HepG2 (cell line): ENCODE measurements around the gene SLC25A17. TPM values are rescaled to one million over a fixed set of nuclear protein-coding genes. Genes with fewer than 3 reads are reported as not detected.

Source experiments
- ATAC-seq: fragments of 200-7000 bp; cut with Tn5 transposase; 3 replicates; pipeline ENCODE4 v1.9.1; 2020; ENCODE audit warnings: mild to moderate bottlenecking, moderate library complexity
- BruUV-seq: library from RNA; stranded (reverse); fragments of 400-500 nt; replicated peaks from 2 replicates; lab custom pipeline; 2021; lab: Mats Ljungman, UMichigan
- CTCF ChIA-PET: fragments of 300-600 bp; formaldehyde crosslinking; extraction: SDS; loops from one replicate; lab custom pipeline; 2021; ENCODE audit warnings: low total read pairs, inconsistent platforms, low intra/inter-chr PET ratio; lab: Yijun Ruan, JAX
- POLR2A ChIA-PET: fragments of 350-600 bp; sonication (Branson Sonifier 250); formaldehyde crosslinking; loops from one replicate; lab custom pipeline; 2020; ENCODE audit warnings: antibody characterized with exemption, inconsistent platforms; lab: Yijun Ruan, JAX
- DNase-seq: peaks from one replicate; pipeline ENCODE4 v3.0.0-alpha.2; 2015; ENCODE audit warnings: low spot score
- FAIRE-seq: peaks from 3 replicates; lab custom pipeline; 2011; peaks lifted over from hg19 to GRCh38; lab: Jason Lieb, UNC
- H2AFZ ChIP-seq: one replicate; pipeline ENCODE4 v1.6.1; 2011; ENCODE audit warnings: low read length, inconsistent platforms
- H3K27ac ChIP-seq: fragments of 300-600 bp; 3 replicates; pipeline ENCODE4 v1.8.0; 2011; ENCODE audit warnings: mixed run types, mild to moderate bottlenecking, mixed read lengths, low read length, inconsistent platforms; ENCODE audit not compliant: insufficient read depth; ENCODE audit errors: extremely low read length
- H3K27me3 ChIP-seq, 2 experiments: fragments of 200-600 bp in 1 of 2; 2 replicates in 1 of 2; 3 replicates in 1 of 2; pipeline versions ENCODE4 v1.6.0 to v1.8.0; 2011; ENCODE audit warnings: low read length in 2 of 2, mild to moderate bottlenecking in 2 of 2, moderate library complexity in 2 of 2, inconsistent platforms in 1 of 2; ENCODE audit not compliant: insufficient read depth in 2 of 2, control insufficient read depth in 1 of 2
- H3K36me3 ChIP-seq, 2 experiments: fragments of 200-600 bp in 1 of 2; replicated peaks in 1 of 2; 2 replicates in 1 of 2; 3 replicates in 1 of 2; pipeline versions ENCODE4 v1.5.1 to v1.8.0; 2011; ENCODE audit warnings: low read length in 2 of 2, inconsistent platforms in 1 of 2; ENCODE audit not compliant: insufficient read depth in 2 of 2, control insufficient read depth in 1 of 2
- H3K4me1 ChIP-seq: 2 replicates; pipeline ENCODE4 v1.5.1; 2012; ENCODE audit warnings: low read length, inconsistent platforms; ENCODE audit not compliant: insufficient read depth
- H3K4me2 ChIP-seq: 2 replicates; pipeline ENCODE4 v1.6.0; 2011; ENCODE audit warnings: low read depth, low read length, inconsistent platforms
- H3K4me3 ChIP-seq, 3 experiments: fragments of 200-600 bp in 1 of 3; sonication (generic), shearing (Covaris generic) in 1 of 3; replicated peaks in 1 of 3; 2 replicates each; pipeline ENCODE4 v1.5.1; 2011 to 2016; ENCODE audit warnings: low read length in 3 of 3, inconsistent platforms in 2 of 3, low read depth in 2 of 3, mild to moderate bottlenecking in 2 of 3, control low read depth in 1 of 3, mixed read lengths in 1 of 3; ENCODE audit not compliant: insufficient read depth in 1 of 3
- H3K79me2 ChIP-seq: one replicate; pipeline ENCODE4 v1.6.1; 2011; ENCODE audit warnings: low read length, inconsistent platforms; ENCODE audit not compliant: insufficient read depth
- H3K9ac ChIP-seq: 2 replicates; pipeline ENCODE4 v1.6.0; 2011; ENCODE audit warnings: mild to moderate bottlenecking, low read depth, low read length, inconsistent platforms; ENCODE audit not compliant: insufficient read depth
- H3K9me3 ChIP-seq: 2 replicates; pipeline ENCODE4 v1.5.1; 2012; ENCODE audit warnings: mild to moderate bottlenecking, low read length
- H4K20me1 ChIP-seq: 2 replicates; pipeline ENCODE4 v1.6.0; 2011; ENCODE audit warnings: inconsistent platforms, mild to moderate bottlenecking, low read length, moderate library complexity; ENCODE audit not compliant: insufficient read depth
- HNRNPUL1 ChIP-seq: fragments of 200-400 bp; formaldehyde crosslinking; IDR thresholded peaks from 2 replicates; pipeline ENCODE4 v1.6.1; 2017; ENCODE audit warnings: low read depth, mild to moderate bottlenecking, low read length, moderate library complexity
- IRX3 ChIP-seq: sonication (generic); formaldehyde crosslinking; IDR thresholded peaks from 2 replicates; pipeline ENCODE4 v1.8.1; 2023; ENCODE audit warnings: mild to moderate bottlenecking, low read depth, missing genetic modification reagents, borderline replicate concordance
- JDP2 ChIP-seq: sonication (generic); formaldehyde crosslinking; IDR thresholded peaks from 2 replicates; pipeline ENCODE4 v1.8.1; 2022; ENCODE audit warnings: missing genetic modification reagents, borderline replicate concordance
- MEF2D ChIP-seq: sonication (generic); formaldehyde crosslinking; IDR thresholded peaks from 2 replicates; pipeline ENCODE4 v1.5.1; 2020; ENCODE audit warnings: mild to moderate bottlenecking, missing genetic modification reagents
- NONO ChIP-seq, 2 experiments: fragments of 450-650 bp in 1 of 2; sonication (generic) in 1 of 2; formaldehyde crosslinking in 1 of 2; IDR thresholded peaks in 1 of 2; conservative IDR thresholded peaks in 1 of 2; 2 replicates each; pipeline versions ENCODE4 v1.6.1 to v1.8.0; 2017 to 2022; ENCODE audit warnings: mild to moderate bottlenecking in 1 of 2, missing genetic modification reagents in 1 of 2, moderate library complexity in 1 of 2
- RORA ChIP-seq: sonication (generic); formaldehyde crosslinking; IDR thresholded peaks from 2 replicates; pipeline ENCODE4 v1.5.0; 2020; ENCODE audit warnings: mild to moderate bottlenecking, missing genetic modification reagents, moderate library complexity
- SMAD1 ChIP-seq: sonication (generic); formaldehyde crosslinking; IDR thresholded peaks from 2 replicates; pipeline ENCODE4 v1.4.0; 2020; ENCODE audit warnings: missing genetic modification reagents, low read depth, mild to moderate bottlenecking, borderline replicate concordance
- YY1 ChIP-seq: IDR thresholded peaks from 2 replicates; pipeline ENCODE4 v1.6.1; 2011; ENCODE audit warnings: low read length, low read depth, moderate library complexity, mild to moderate bottlenecking; ENCODE audit not compliant: insufficient read depth, insufficient replicate concordance
- ZBTB26 ChIP-seq: IDR thresholded peaks from 2 replicates; pipeline ENCODE4 v1.6.1; 2016; ENCODE audit warnings: missing compliant biosample characterization, missing genetic modification reagents, borderline replicate concordance
- ZFP36 ChIP-seq: fragments of 150-350 bp; IDR thresholded peaks from 2 replicates; pipeline ENCODE4 v1.6.1; 2018; ENCODE audit warnings: borderline replicate concordance, low read length, low read depth; ENCODE audit not compliant: partially characterized antibody
- ZNF20 ChIP-seq: sonication (generic); formaldehyde crosslinking; IDR thresholded peaks from 2 replicates; pipeline ENCODE4 v1.4.0; 2020; ENCODE audit warnings: mild to moderate bottlenecking, moderate library complexity, missing genetic modification reagents
- ZNF331 ChIP-seq: sonication (generic); formaldehyde crosslinking; IDR thresholded peaks from 2 replicates; pipeline ENCODE4 v1.4.0; 2020; ENCODE audit warnings: missing genetic modification reagents
- ZNF841 ChIP-seq: sonication (generic); formaldehyde crosslinking; IDR thresholded peaks from 2 replicates; pipeline ENCODE4 v1.8.1; 2023; ENCODE audit warnings: missing genetic modification reagents, borderline replicate concordance
- WGBS: methylation state at CpG from one replicate; pipeline ENCODE4 v1.1.6; 2017; ENCODE audit warnings: low lambda C conversion rate; 5-methylcytosine and 5-hydroxymethylcytosine counted together
- in situ Hi-C: cut with HindIII; loops from 2 replicates; pipeline ENCODE4 v1.10.0; 2017; ENCODE audit warnings: low pct_unique_long_range_greater_than_20kb; ENCODE audit not compliant: extremely low pct_ligation_motif_present
- intact Hi-C: fragments of 100-400 bp; cut with micrococcal nuclease; formaldehyde crosslinking; loops from one replicate; pipeline ENCODE4 v1.10.0; 2022; ENCODE audit not compliant: unreplicated experiment
- polyA plus RNA-seq, 8 experiments: library from polyadenylated mRNA; depleted of rRNA in 3 of 8; stranded (reverse) in 7 of 8; unstranded in 1 of 8; fragments of >200 nt; fragmentation: Illumina TruSeq in 4 of 8; extraction: Trizol in 4 of 8; gene quantifications; 2 replicates each; pipeline versions ENCODE4 v1.2.1 to v1.2.3, GENCODE V29; 2011 to 2016; ENCODE audit warnings: low read depth in 4 of 8, missing spikeins in 1 of 8, mixed read lengths in 1 of 8; ENCODE audit not compliant: insufficient read depth in 1 of 8
- total RNA-seq, 5 experiments: library from RNA; depleted of rRNA; stranded (reverse); fragments of >200 nt; fragmentation: Illumina TruSeq; extraction: Trizol; gene quantifications; 2 replicates each; pipeline ENCODE4 v1.2.3, GENCODE V29; 2016; ENCODE audit warnings: low read depth in 1 of 5
- TF ChIP-seq, protein P1 (sequence below): sonication (generic); formaldehyde crosslinking; IDR thresholded peaks from 2 replicates; pipeline ENCODE4 v1.4.0; 2020; ENCODE audit warnings: mild to moderate bottlenecking, missing genetic modification reagents

Gene SLC25A17
- total and polyA plus RNA-seq, 2 of the 13 experiments (the other 11 are each of a cell fraction or from before 2014, with no cell fraction given) = 15.7 to 27.9 TPM

DNA sequence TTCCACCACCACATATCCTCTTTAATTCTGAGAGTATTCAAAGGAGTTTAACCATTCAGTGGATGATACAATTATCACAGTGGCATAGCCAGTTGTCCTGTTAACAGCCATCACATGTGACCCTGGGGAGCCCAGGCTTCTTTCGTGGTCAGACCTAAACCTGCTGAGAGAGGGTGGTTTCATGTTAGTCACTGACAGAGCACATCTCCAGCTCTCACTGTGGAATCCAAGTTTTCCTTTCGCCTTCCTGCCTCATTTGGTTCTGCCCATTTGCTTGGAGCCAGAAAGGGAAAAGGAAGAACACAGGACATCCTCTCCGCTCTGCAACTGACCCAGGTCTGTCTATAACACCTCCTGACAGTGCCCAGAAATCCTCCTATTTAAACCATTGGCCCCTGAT lies 79.4 kb downstream of the SLC25A17 start:
- H2AFZ ChIP-seq = no peak overlapping the region
- no peak overlapping the region for H3K4me3 ChIP-seq
- ChIA-PET CTCF (no interaction called here), POLR2A (no interaction called here)
- intact Hi-C loops = no loop called here
- H3K4me2 ChIP-seq = no peak overlapping the region
- in situ Hi-C loops = no loop called here
- H3K36me3 ChIP-seq = no peaks in the 10 kb centered on the region
- no peaks in the 10 kb centered on the region for H4K20me1 ChIP-seq
- WGBS = 75% methylated on average over 3 of the region's 3 CpGs
- ATAC-seq = no peak
- no peak overlapping the region for H3K27ac ChIP-seq
- TF ChIP-seq MEF2D (CRISPR knock-in tag) (no peak), YY1 (no peak), ZNF841 (no peak), SMAD1 (CRISPR knock-in tag) (no peak), IRX3 (CRISPR knock-in tag) (no peak), ZBTB26 (CRISPR knock-in tag) (no peak), HNRNPUL1 (no peak), ZFP36 (no peak), RORA (CRISPR knock-in tag) (no peak), ZNF331 (no peak), JDP2 (CRISPR knock-in tag) (no peak), ZNF20 (no peak), NONO (IDR thresholded peaks at IDR 0.05) (no peak), NONO (CRISPR knock-in tag; conservative IDR thresholded peaks at IDR 0.05) (no peak)
- TF ChIP-seq, protein P1, sequence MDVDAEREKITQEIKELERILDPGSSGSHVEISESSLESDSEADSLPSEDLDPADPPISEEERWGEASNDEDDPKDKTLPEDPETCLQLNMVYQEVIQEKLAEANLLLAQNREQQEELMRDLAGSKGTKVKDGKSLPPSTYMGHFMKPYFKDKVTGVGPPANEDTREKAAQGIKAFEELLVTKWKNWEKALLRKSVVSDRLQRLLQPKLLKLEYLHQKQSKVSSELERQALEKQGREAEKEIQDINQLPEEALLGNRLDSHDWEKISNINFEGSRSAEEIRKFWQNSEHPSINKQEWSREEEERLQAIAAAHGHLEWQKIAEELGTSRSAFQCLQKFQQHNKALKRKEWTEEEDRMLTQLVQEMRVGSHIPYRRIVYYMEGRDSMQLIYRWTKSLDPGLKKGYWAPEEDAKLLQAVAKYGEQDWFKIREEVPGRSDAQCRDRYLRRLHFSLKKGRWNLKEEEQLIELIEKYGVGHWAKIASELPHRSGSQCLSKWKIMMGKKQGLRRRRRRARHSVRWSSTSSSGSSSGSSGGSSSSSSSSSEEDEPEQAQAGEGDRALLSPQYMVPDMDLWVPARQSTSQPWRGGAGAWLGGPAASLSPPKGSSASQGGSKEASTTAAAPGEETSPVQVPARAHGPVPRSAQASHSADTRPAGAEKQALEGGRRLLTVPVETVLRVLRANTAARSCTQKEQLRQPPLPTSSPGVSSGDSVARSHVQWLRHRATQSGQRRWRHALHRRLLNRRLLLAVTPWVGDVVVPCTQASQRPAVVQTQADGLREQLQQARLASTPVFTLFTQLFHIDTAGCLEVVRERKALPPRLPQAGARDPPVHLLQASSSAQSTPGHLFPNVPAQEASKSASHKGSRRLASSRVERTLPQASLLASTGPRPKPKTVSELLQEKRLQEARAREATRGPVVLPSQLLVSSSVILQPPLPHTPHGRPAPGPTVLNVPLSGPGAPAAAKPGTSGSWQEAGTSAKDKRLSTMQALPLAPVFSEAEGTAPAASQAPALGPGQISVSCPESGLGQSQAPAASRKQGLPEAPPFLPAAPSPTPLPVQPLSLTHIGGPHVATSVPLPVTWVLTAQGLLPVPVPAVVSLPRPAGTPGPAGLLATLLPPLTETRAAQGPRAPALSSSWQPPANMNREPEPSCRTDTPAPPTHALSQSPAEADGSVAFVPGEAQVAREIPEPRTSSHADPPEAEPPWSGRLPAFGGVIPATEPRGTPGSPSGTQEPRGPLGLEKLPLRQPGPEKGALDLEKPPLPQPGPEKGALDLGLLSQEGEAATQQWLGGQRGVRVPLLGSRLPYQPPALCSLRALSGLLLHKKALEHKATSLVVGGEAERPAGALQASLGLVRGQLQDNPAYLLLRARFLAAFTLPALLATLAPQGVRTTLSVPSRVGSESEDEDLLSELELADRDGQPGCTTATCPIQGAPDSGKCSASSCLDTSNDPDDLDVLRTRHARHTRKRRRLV (CRISPR knock-in tag) = no peak
- H3K9ac ChIP-seq = no peak overlapping the region
- FAIRE-seq = no peak
- peaks cover 0 to 2% of the 10 kb centered on the region in 2 experiments; a peak in 1 of 5 replicates for H3K27me3 ChIP-seq
- H3K4me1 ChIP-seq = peaks cover 17% of the 10 kb centered on the region
- BruUV-seq = no TSS peak
- no peaks in the 10 kb centered on the region for H3K9me3 ChIP-seq
- DNase-seq = no peak
- H3K79me2 ChIP-seq = no peaks in the 10 kb centered on the region
